T-helper 2 cell (primary cell): Measurements from ENCODE around the gene ZNF341.

Experiments
- DNase-seq, 5 experiments: peaks; one replicate each; pipeline versions ENCODE4 v3.0.0 to v3.0.0-alpha.2; 2012 to 2022

ZNF341 gene

DNA sequence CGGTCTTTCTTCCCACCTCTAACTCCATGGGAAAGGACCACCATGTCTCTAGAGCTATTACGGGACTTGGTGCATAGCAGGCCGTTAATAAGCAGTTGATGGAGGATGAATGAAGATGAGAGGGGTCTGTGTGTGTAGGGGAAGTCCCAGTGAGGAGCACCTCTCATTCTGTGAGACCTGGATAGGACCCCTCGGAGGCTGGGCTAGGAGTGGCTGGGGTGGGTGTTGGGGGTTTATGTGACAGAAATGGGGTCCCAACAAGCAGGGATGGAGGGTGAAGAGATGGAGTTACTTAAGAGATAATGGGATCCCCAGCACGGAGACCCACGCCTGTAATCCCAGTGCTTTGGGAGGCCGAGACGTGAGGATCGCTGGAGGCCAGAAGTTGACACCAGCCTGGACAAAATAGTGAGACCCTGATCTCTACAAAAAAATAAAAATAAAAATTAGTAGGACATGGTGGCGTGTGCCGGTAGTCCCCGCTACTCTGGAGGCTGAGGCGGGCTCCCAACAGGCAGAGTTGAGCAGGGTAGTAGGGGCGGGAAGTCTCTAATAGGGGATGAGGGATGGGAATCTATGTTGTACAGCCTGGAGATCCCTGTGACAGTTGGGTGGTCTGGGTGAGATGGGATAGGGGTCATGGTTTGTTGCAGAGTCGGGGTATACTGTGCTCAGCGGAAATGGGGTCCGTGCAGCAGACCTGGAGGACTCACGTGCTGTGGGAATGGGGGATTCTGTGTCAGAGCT is 677 bp upstream of the ZNF341 start:
- no peak for DNase-seq

DNA sequence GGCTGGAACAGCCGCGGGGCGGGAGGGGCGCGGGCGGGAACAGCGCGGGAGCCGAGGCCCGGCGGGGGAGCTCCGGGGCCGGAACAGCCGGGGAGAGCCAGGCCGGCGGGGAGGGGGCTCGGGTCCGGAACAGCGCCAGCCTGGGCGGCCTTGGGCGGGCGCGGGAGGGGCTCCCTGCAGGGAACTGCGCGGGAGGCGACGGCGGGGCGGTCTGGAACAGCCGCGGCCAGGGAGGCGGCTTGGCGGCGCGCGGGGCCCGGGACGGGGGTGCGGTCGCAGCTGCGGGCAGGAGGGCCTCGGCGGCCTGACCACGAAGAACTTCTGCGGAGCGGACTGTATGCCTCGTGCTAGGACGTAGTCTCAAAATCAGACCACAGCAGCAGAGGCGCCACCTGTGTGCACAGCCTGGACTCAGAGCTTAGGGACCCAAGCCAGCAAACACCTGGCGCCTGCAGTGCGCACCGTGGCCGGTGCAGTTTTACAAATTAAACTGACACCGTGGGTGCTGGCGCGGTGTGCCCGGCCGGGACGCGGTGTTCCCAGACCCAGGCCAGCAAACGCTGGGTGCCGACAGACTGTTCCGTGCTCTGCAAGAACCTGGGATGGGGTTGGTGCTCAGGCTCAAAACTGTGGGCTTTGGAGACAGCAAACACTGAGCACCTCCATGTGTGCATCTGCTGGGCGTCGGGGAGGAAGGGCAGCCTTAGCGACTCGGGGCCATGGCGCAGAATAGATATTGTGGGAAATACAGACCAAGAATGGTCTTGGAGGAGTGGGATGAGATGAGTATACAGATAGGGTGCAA is 572 bp downstream of the ZNF341 start:
- peak in 4 of 5 experiments; percentile 59 to 84 (median 78) for DNase-seq

DNA sequence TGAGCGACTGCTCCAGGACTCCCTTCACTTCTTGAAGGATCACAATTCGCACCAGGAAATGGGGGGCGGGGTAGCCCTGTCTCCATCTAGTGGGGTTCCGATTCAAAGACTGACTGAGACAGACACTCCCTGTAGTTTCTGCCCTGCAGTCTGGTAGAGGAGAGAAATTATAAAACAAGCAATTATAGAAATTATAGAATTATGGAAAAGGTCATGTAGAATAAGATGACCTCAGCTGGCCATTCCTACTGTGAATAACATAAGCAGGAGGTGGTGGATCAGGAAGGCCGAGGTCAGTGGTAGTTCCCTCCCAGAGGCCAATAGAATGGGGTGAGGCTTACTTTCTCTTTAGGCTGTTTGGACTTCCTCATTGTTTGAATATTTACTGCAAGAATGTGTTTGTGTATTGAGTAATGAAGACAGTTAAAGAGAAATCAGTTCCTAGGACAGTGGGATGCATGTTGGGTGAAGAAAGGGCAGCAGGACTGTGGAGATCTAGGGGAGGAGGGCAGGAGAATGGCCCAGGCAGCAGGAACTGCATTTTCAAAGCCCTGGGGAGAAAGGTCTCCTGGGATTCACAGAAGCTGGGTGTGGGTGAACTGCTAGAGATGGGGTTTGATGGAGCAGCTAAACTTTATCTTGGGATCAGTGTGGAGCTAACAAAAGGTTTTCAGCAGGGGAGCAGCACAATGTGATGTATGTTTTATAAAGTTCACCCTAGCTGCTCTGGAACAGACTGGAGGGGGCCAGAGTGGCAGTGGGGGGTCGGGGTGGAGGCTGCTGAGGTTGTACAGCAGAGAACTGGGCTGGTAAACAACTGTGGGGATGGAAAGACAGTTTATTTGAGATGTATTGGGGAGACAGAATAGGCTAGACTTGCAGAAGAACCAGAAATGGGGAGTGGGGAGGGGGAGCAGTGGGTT is 2.1 kb downstream of the ZNF341 start:
- no peak for DNase-seq

DNA sequence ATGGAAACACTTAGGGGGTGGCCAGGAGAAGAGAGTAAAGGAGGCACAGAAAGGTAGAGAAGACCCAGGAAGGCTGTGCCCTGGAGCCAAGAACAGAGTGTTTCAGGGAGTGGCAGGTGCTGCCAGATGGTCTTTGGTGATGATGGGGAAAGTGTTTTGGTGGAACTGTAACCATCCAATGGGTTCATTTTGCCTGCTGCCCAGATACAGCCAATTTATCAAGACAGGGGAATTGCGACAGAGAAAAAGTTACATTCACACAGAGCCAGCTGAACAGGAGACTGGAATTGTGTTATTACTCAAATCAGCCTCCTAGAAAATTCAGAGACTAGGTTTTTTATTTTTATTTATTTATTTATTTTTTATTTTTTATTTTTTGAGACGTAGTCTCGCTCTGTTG is 5.2 kb downstream of the ZNF341 start:
- DNase-seq = no peak

DNA sequence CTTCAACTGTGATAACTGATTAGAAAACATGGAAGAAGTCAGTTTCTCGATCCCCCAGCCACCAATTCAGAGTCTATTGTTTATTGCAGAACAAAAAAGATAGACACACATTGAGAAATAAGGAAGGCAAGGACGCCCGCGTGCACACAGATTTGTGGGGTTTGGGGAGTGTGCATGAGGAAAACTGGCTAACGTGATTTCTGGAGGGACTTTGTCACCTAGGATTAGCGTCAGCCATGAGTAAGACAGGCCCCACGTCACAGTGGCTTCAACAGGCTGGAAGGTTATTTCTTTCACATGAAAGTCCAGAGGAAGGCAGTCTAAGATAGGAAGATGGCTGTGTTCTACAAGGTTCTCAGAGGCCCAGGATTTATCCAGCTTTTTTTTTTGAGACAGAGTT is 7.7 kb downstream of the ZNF341 start:
- no peak for DNase-seq

DNA sequence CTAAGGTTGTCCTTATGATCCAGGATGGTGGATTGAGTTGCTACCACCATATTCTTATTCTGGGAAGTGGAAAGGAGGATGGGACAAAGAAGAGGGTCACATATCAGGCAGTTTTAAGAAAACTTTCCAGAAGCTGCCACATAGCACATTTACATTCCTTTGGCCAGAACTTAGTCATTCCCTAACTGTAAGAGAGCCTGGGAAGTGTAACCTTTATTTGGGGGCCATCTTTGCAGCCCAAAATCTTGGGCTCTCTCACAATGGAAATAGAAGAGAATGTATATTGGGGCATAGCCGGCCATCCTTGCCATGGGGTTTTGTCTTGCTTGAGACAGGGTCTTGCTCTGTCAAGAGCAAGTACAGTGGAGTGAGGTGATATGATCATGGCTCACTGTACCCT is 8.4 kb downstream of the ZNF341 start:
- DNase-seq = no peak

DNA sequence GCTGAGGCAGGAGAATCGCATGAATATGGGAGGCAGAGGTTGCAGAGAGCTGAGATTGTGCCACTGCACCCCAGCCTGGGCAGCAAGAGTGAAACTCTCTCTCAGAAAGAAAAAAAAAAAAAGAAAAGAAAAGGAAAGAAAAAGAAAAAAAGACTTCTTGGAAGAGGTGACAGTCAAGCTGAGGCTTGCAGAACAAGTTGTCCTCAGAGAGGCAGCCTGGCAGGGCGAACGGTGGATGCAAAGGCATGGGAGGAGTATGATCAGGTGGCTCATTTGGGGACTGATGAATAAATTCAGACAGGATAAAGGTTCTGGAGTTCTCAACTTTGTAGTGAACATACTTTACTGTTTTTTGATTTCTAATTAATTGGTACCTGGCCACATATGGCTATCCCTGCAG is 12.4 kb downstream of the ZNF341 start:
- DNase-seq = no peak

DNA sequence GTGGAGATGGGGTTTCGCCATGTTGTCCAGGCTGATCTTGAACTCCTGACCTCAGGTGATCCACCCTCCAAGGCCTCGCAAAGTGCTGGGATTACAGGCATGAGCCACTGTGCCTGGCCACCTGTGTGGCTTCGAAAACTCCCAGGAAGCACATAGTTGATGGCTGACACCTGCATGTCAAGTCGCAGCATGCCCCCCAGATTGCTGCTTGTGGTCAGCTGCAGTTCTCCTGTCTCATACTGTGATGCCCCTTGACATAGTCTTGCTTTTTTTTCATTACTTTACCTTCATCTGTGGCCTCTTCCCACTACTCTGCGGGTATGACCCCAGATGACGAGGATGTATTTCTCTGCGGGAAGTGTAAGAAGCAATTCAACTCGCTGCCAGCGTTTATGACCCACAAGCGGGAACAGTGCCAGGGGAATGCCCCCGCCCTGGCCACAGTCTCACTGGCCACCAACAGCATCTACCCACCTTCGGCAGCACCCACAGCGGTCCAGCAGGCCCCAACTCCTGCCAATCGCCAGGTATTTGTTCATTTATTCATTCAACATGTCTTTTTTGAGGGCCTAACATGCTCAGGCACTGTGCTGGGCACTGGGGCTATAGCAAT is 13.1 kb downstream of the ZNF341 start:
- no peak for DNase-seq

DNA sequence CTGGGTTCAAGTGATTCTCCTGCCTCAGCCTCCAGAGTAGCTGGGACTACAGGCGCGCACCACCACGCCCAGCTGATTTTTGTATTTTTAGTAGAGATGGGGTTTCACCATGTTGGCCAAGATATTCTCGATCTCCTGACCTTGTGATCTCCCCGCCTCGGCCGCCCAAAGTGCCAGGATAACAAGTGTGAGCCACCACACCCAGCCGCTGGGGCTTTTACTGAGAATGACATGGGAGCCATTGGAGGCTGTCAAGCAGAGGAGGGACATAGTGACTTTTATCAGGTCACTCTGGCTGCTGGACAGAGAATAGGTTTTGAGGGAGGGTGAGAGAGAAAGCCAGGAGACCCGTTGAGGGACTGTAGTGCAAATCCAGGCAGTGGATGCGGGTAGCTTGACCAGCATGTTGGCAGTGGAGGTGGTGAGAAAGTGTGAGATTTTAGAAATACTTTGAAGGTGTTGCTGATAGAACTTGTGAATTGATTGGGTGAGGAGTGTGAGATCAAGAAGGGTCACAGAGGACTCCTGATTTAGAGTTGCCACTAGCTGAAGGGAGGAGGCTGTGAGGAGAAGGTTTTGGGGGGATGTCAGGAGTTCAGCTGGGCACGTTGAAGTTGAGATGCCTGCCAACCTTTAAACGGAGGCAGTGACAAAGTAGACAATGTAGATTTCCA is 14.7 kb downstream of the ZNF341 start:
- DNase-seq = no peak

DNA sequence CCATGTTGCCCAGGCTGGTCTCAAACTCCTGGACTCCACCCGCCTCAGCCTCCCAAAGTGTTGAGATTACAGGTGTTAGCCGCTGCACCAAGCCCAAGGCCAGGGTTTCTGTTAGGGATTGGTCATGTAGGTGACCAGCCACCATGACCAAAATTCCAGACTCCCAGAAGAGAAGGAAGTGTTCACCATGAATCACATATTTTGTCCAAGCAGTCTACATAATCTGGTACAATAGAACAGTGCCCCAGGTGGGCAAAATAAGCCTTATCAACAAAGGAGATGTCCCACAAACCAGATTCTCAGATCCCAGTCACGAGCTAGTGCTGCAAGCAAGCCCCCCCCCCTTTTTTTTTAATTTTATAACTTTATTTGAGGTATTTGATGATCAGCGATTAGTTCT is 20.0 kb downstream of the ZNF341 start:
- DNase-seq = no peak

DNA sequence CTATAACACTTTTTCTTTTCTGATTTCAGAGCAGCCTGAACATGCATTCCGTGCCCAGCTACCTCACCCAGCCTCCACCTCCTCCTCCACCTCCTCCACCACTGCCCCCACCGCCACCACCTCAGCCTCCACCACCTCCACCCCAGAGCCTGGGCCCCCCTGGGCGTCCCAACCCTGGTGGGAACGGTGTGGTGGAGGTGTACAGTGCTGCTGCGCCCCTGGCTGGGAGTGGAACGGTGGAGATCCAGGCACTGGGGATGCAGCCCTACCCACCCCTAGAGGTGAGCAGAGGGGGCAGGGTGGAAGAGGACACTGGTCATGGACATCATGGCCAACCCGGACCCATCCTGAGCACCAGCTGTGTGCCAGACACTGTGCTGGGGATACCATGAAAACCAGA is 21.3 kb downstream of the ZNF341 start:
- DNase-seq = no peak

DNA sequence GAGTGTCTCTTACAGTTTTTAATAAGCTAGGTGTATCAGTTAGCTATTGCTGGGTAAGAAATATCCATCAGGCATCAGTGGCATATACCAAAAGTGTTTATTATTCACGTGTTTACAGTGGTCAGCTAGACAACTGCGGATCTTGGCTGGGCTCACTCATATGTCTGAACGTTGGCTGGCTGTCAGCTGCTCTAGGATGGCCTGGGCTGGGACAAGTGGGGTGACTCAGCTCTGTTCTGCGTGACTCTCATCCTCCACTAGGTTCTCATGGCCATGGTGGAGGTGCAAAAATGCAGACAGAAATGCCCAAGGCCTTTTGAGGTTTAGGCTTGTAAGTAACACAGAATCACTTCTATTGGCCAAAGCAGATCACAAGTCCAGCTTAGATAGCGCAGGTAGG is 22.0 kb downstream of the ZNF341 start:
- DNase-seq = no peak

DNA sequence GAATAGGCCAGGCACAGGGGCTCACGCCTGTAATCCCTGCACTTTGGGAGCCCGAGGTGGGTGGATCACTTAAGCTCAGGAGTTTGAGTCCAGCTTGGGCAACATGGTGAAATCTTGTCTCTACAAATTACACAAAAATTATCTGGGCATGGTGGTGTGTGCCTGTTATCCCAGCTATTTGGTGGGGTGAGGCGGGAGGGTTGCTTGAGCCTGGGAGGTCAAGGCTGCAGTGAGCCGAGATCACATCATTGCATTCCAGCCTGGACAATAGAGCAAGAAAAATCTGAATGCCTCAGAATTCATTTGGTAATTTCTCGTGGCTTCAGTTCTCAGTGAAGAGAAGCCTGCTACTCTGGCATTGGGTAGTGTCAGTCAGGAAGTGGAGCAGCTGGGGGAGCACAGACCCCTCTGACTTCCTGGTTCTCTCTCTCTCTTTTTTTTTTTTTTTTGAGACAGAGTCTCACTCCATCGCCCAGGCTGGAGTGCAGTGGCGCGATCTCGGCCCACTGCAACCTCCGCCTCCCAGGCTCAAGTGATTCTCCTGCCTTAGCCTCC is 24.2 kb downstream of the ZNF341 start:
- DNase-seq = peak in 1 of 5 experiments; percentile 18

DNA sequence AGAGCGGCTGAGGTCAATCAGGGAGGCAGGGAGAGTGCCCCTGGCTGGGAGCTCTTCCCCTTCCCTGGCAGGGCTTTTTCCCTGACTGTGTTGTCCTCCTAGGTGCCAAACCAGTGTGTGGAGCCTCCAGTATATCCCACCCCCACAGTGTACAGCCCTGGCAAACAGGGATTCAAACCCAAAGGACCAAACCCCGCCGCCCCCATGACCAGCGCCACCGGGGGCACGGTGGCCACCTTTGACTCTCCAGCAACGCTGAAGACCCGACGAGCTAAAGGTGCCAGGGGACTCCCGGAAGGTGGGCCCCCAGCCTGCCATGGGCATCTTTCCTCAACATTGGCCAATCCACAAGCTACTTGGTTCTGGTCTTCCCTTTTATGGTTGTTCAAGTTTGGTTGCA is 25.2 kb downstream of the ZNF341 start:
- DNase-seq = no peak

DNA sequence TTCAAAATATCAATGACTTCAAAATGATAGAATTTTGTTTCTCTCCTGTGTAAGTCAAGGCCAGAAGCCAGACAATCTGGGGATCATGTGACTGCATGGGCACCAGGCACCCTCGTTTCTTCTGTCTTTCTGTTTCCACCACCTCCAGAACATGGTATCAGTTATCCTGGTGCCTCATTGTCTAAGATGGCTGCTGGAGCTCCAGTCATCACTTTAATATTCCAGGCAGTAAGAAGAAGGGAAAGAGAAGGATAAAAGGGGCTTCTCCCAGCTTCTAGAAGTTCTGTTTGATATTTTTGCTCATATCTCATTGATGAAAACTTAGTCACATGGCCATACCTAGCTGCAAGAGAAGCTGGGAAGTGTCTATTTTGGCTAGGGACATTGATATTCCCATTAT is 25.7 kb downstream of the ZNF341 start:
- no peak for DNase-seq

DNA sequence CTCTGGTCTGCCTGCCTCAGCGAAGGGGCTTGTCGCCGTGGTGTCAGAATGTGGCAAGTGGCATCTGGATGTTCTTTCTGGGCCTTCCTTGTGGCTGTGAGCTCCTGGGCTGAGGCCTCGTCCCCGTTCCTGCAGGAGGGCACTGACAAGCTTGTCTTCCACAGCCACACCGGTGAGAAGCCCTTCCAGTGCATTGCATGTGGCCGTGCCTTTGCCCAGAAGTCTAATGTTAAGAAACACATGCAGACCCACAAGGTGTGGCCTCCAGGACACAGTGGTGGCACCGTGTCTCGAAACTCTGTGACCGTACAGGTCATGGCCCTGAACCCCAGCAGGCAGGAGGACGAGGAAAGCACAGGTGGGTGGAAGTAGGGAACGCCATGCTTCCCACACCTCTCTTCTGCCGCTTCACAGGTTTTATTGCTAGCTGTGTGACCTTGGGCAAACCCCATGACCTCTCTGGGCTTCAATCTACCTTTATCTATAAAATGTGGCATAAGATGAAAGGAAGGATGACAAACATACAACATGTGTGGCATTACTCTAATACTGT is 30.0 kb downstream of the ZNF341 start:
- DNase-seq = no peak

DNA sequence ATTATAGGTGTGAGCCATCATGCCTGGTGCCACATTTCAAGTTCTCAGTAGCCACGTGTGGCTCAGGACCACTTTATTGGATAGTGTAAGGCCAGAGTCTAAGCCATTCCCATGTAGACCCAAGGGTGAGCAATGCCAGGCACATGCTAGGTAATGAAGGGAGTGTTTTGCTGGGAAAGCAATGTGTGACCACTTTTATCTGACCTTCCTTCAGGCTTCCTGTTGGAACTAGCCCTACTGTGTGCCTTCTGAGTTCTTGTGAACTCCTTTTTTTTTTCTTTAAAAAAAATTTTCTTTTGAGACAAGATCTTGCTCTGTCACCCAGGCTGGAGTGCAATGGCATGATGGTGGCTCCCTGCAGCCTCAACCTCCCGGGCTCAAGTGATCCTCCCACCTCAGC is 33.3 kb downstream of the ZNF341 start:
- DNase-seq = no peak

DNA sequence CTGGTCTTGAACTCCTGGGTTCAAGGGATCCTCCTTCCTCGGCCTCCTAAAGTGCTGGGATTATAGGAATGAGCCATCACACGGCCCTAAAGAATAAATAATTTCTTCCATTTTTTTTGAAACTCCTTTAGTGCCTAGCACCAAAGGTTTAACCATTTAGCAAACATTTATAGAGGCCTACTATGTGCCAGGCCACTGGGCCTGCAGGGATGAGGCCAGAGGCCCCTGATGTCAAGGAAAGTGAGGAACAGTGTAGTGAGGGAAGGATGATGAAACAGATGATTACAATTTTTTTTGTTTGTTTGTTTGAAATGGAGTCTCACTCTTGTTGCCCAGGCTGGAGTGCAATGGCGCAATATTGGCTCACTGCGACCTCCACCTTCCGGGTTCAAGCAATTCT is 33.8 kb downstream of the ZNF341 start:
- no peak for DNase-seq

DNA sequence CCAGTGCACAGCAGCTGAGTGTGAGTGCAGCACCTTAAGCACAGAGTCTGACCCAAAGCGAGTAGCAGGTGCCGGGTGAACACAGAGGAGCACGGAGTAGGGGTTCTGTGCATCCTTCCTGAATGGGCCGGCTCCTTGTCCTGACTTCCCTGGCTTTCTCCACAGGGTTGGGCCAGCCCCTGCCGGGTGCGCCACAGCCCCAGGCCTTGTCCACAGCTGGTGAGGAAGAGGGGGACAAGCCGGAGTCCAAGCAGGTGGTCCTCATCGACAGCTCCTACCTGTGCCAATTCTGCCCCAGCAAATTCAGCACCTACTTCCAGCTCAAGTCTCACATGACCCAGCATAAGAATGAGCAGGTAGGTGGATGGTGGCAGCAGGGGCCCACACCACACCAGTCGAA is 34.9 kb downstream of the ZNF341 start:
- no peak for DNase-seq

DNA sequence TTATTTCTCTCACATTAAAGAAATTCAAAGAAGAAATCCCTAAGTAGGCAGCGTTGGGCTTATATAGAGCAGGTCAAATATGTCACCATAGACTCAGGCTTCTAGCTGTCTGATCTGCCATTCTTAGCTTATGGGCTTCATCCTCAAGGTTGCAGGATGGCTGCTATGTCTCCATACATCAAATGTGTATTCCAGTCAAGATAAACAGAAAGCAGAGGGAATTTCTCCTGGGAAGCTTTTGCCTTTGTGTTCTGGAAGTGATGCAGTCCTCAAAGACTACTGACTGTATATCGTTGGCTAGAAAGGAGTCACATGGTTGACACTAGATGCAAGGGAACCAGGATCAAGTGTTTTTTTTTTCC is 36.0 kb downstream of the ZNF341 start:
- DNase-seq = no peak

DNA sequence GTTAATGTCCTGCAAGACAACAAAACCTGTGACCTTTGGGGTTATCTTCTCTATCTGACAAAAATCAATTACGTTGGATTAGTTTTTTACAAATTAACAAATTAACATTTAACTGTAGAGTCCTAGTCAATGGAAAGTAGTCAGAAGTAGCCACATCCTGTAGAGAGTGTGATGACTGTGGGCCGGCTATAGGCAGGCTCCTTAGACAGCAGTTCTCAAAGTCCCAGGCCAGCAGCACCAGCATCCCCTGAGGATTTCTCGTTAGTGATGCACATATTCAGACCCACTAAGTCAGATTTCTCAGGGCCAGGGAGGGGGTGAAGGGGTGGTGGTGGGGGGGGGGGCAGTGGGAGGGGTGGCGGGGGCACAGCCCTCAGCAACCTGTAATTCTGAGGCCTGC is 37.2 kb downstream of the ZNF341 start:
- DNase-seq = peak in 1 of 5 experiments; percentile 25

DNA sequence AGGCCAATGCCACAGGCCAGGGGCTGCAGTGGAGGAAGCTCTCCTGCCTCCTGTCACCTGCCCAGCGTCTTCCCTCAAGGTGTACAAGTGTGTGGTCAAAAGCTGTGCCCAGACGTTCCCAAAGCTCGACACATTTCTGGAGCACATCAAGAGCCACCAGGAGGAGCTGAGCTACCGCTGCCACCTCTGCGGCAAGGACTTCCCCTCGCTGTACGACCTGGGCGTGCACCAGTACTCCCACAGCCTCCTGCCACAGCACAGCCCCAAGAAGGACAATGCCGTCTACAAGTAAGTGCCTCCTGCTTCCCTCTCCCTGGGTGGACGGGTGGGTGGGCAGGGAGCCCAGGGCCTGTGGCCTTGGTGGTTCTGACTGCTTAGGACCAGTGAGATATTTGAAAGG is 38.2 kb downstream of the ZNF341 start:
- no peak for DNase-seq
